Frontal cortex (tissue), 4 donors: ENCODE data around the gene POMGNT1. TPM values are rescaled to one million over a fixed set of nuclear protein-coding genes. Genes with fewer than 3 reads are reported as not detected.

Experiments
- DNase-seq, 2 donors: peaks; one replicate each; pipeline ENCODE4 v3.0.0; 2012; ENCODE audit warnings: low spot score in 2 of 2
- FAIRE-seq: peaks from 2 replicates; lab custom pipeline; 2012; peaks lifted over from hg19 to GRCh38; lab: Jason Lieb, UNC
- total RNA-seq: library from RNA; depleted of rRNA; stranded (reverse); fragments of >200 nt; gene quantifications from one replicate; pipeline ENCODE4 v1.2.3, GENCODE V29; 2014
- donor health status: control.
- donor health status: control.
- donor health status: control.

POMGNT1 gene
- total RNA-seq, 1 donor from 2014 or later = 40.4 TPM

GRCh38 chr1:46215504-46215903 is 17.3 kb upstream of the POMGNT1 start:
- FAIRE-seq = no peak
- no peak for DNase-seq

GRCh38 chr1:46211051-46211450 is 12.8 kb upstream of the POMGNT1 start:
- DNase-seq (no peak), FAIRE-seq (no peak)

- DNase-seq = no peak
- FAIRE-seq = no peak
Observed at GRCh38 chr1:46210561-46210960, 12.3 kb upstream of the POMGNT1 start.

- FAIRE-seq (no peak), DNase-seq (peak in 1 of 2 donors; percentile 5)
Observed at GRCh38 chr1:46206399-46206798, 8.2 kb upstream of the POMGNT1 start.

GRCh38 chr1:46205791-46206190 is 7.6 kb upstream of the POMGNT1 start:
- FAIRE-seq = no peak
- peak in 1 of 2 donors; percentile 7 for DNase-seq

- no peak for FAIRE-seq
- no peak for DNase-seq
Observed at GRCh38 chr1:46205141-46205540, 6.9 kb upstream of the POMGNT1 start.

GRCh38 chr1:46204406-46204742 is 6.1 kb upstream of the POMGNT1 start:
- no peak for FAIRE-seq
- DNase-seq = no peak

- DNase-seq = peak in 1 of 2 donors; percentile 46
- FAIRE-seq = no peak
Observed at GRCh38 chr1:46203738-46204405, 5.6 kb upstream of the POMGNT1 start.

GRCh38 chr1:46199233-46199749 is 1.1 kb upstream of the POMGNT1 start:
- FAIRE-seq (no peak), DNase-seq (no peak)

- no peak for DNase-seq
- no peak for FAIRE-seq
Observed at GRCh38 chr1:46197560-46197963, 672 bp downstream of the POMGNT1 start.

GRCh38 chr1:46196609-46197008 is 1.6 kb downstream of the POMGNT1 start:
- FAIRE-seq = no peak
- DNase-seq = no peak

- FAIRE-seq (no peak), DNase-seq (no peak)
Observed at GRCh38 chr1:46194641-46195193, 3.5 kb downstream of the POMGNT1 start.

- FAIRE-seq = no peak
- DNase-seq = no peak
Observed at GRCh38 chr1:46193984-46194570, 4.2 kb downstream of the POMGNT1 start.

GRCh38 chr1:46193285-46193684 is 4.9 kb downstream of the POMGNT1 start:
- DNase-seq (no peak), FAIRE-seq (no peak)

GRCh38 chr1:46192171-46192570 is 6.1 kb downstream of the POMGNT1 start:
- no peak for FAIRE-seq
- DNase-seq = no peak

- FAIRE-seq = no peak
- no peak for DNase-seq
Observed at GRCh38 chr1:46191033-46191701, 7.1 kb downstream of the POMGNT1 start.

GRCh38 chr1:46190539-46190938 is 7.7 kb downstream of the POMGNT1 start:
- FAIRE-seq = no peak
- no peak for DNase-seq

- DNase-seq (no peak), FAIRE-seq (no peak)
Observed at GRCh38 chr1:46188295-46189030, 9.8 kb downstream of the POMGNT1 start.

GRCh38 chr1:46187106-46187869 is 10.9 kb downstream of the POMGNT1 start:
- no peak for DNase-seq
- FAIRE-seq = no peak

GRCh38 chr1:46186076-46186475 is 12.2 kb downstream of the POMGNT1 start:
- FAIRE-seq = no peak
- no peak for DNase-seq
